ENCODE data around the gene PREX1.
"Not testable (repeated sequence)": the region's sequence is repeated elsewhere in the genome, so short reads cannot be mapped to it uniquely, and the experiment has no call there.

Gene PREX1, protein sequence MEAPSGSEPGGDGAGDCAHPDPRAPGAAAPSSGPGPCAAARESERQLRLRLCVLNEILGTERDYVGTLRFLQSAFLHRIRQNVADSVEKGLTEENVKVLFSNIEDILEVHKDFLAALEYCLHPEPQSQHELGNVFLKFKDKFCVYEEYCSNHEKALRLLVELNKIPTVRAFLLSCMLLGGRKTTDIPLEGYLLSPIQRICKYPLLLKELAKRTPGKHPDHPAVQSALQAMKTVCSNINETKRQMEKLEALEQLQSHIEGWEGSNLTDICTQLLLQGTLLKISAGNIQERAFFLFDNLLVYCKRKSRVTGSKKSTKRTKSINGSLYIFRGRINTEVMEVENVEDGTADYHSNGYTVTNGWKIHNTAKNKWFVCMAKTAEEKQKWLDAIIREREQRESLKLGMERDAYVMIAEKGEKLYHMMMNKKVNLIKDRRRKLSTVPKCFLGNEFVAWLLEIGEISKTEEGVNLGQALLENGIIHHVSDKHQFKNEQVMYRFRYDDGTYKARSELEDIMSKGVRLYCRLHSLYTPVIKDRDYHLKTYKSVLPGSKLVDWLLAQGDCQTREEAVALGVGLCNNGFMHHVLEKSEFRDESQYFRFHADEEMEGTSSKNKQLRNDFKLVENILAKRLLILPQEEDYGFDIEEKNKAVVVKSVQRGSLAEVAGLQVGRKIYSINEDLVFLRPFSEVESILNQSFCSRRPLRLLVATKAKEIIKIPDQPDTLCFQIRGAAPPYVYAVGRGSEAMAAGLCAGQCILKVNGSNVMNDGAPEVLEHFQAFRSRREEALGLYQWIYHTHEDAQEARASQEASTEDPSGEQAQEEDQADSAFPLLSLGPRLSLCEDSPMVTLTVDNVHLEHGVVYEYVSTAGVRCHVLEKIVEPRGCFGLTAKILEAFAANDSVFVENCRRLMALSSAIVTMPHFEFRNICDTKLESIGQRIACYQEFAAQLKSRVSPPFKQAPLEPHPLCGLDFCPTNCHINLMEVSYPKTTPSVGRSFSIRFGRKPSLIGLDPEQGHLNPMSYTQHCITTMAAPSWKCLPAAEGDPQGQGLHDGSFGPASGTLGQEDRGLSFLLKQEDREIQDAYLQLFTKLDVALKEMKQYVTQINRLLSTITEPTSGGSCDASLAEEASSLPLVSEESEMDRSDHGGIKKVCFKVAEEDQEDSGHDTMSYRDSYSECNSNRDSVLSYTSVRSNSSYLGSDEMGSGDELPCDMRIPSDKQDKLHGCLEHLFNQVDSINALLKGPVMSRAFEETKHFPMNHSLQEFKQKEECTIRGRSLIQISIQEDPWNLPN (N-terminal part only)

DNA sequence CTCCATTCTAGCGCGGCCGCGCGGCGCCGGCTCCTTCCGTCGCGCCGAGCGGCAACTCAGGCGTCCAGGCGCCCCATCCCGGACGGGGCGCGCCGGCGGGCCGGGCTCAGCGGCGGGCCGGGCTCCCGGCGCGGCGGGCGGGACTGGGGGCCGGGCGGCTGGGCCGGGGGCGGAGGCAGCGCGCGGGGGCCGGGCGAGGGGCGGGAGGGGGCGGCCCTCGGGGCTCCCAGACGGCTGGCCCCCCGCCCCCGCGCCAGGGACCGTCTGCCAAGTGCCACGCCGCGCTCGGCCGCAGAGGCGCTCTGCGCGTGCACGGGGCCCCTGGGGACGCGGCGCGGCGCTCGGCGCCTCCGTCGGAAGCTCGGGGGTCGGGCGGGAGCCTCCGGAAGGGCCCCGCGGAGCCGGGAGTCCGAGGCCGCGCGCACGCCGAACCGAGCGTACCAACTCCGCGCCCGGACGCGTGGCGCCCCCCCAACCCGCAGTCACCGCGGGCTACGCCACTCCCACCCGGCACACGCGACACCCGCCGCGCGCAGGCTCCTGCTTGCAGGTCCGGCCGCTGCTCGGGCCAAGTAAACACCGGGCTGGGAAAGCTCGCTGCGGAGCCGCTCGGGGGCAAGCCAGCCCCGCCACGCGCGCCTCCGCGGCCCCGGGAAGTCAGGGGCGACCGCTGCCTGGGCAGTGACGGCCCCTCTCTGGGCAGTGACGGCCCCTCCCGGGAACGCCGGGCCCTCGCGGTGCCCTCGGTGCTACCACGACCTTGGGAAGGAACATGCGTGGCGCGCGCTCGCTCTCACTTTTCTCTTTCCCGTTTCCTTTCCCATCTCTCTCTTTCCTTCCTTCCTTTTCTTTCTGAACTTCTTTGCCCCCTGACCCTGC lies at the start of gene PREX1:
Gene PREX1, minus strand, starts transcription at position 145 of the 879 bp plus-strand sequence. Its CDS starts 139 bp downstream, at position 6.
- peak; percentile 91 for DNase-seq

DNA sequence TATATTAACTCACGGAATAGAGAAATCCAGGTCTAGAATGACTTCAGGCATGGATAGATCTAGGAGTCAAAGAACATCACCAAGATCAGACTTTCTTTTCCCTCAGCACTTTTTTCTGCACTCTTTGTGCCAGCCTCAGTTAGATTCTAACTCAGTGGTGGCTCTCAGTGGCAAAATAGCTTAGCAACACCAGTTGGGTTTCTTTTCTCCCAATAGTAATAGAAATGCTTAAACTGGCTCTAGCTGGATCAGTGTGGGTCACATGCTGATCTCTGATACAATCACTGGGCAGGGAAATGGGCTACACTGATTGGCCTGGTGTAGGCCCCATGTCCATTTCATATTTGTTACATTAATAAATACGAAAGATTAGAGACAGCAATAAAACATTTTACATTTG lies 49.5 kb upstream of the PREX1 start:
- DNase-seq, result no peak

DNA sequence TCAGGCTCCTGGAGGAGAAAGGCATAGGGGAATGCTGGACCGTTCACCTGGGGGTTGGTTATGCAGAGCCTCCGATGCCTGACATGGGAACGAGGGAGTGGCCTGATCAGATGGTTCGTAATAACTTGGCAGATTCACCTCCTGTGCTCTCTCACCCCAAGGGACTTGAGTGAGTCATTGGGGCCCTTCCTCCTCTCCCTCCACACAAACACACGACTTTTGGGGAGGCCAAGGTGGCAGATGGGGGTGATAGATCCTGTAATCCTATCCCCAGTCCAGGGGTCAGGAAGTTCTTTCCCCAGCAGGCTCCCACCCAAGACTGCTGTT lies 48.1 kb upstream of the PREX1 start:
- DNase-seq, result no peak

DNA sequence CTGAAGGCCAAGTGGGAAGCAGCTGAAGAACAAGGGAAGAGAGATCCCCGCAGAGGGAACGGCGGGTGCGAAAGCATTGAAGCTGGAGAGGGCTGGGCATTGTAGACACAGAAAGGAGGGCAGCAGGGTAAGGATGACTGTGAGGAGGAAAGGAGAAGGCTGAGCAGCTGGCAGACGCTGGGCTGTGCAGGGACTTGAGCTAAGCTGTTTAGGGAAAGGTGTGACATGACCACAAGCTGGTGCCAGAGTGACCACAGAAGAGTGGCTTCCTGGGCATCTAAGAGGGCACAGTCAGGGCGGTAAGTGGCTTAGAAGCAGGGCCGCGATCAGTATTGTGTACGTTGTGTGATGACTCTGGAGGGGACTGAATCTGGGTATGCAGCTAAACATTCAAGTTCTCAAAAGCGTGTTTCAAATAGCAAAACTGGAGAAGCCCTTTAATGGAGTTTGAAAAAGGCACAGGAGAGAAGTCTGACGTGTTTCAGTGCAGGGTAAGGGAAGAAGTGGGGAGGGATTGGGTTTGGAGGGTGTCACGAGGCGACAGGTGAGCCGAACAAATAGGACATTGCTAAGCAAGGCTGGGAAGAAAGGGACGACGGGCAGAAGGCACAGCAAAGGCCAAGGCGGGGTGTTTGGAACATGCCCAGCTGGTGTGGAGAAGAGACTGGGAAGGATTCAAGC lies 47.6 kb upstream of the PREX1 start:
- no peak for DNase-seq

DNA sequence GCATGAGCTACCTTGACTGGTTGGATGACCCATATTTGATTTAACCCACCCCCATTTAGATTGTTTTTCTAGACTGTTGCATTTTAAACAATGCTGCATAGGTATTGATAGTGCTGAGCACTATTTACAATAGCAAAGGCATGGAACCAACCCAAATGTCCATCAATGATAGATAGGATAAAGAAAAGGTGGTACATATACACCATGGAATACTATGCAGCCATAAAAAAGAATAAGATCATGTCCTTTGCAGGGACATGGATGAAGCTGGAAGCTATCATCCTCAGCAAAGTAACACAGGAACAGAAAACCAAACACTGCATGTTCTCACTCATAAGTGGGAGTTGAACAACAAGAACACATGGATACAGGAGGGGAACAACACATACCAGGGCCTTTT lies 41.6 kb upstream of the PREX1 start:
- DNase-seq, result not testable (repeated sequence)

DNA sequence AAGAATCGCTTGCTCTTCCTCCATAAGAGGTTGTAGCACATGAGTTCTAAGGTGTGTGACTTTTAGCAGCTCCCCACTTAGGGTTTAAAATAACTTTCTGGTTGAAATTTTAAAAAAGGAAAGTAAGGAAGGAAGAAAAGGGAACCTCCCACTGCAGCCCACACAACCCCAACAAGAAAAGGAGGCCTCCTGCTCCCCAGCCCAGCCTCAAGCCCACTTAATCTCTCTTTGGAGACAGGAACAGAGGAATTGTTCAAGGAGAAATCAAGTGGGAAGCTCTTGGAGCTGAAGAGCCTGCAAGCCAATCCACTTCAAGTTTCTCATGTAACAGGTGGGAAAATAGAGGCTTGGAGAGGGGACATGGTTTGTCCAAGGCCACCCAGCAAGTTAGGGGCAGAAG lies 39.1 kb upstream of the PREX1 start:
- no peak for DNase-seq

DNA sequence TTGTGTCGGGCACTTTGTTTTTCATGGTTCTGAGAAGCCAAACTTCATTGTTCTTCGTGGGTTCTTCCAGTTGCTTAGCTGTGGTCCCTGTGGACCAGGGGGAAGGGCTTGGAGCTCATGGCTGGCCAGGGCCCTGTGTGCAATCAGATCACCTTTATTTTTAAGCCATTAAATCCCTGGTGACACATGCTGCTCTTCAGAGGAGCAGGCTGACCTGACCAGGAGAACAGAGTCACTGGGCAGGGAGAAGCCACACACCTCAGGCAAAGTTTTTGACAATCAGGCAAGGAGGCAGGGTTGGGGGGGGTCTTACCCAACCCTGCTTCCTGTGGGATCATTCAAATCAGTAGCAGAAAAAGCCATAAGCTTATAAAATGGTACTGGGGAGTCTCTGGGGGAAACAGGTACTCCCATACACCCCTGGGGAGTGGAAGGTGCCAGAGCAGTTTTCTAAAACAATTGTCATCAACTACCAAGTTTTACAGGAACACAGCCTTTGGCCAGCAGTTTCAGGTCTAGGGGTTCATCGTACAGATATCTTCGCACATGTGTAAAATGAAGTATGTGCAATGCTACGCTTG lies 37.0 kb upstream of the PREX1 start:
- no peak for DNase-seq

DNA sequence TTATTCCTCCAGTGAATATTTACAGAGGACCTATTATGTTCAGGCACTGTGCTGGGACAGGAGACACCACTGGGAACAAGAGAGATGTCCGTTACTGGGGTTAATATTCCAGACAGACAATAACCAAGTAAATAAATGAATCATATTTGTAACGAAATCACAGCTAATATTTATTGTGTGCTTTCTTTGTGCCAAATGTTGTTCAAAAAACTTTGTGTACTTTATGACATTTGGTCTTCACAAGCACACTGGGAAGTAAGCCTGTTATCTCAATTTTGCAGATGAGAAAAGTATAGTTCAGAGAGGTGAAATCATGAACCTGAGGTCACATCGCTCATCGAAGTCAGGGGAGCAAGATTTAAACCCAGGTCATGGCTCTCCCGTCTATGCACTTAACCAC lies 36.5 kb upstream of the PREX1 start:
- no peak for DNase-seq

DNA sequence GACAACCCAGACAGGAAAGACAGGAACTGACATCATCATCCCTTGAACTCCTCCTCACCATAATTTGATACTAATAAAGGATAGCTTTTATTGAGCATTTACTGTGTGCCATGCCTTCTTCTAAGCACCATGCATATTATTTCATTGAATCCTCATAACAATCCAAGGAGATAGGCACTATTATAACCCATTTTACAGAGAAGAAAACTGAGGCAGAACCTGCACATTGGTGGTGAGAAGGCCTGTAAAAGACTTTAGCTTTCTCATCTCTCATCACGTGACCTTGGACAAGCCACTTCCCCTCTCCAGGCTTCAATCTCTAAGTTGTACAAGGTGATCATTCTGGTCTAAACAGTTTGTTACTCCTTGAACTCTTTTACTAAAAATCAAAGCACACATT lies 34.5 kb upstream of the PREX1 start:
- DNase-seq, result no peak

DNA sequence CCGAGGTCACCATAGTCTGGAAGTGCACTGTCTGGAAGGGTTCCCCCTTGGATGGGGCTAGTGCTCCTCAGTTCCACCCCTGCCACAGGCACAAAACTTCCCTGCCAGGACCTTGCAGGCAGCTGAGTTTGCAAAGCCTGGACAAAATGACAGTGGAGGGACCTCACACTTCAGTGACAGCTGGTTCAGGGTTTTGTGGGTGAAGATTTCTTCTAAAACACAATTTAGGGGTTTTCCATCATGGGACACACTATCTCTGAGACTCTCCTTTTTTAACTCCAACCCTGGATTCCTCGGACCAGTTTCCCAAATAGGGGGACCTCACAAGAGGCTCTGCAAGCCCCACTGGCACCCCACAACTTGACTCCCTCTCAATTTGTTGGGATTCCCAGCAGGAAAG lies 33.6 kb upstream of the PREX1 start:
- DNase-seq, result no peak

DNA sequence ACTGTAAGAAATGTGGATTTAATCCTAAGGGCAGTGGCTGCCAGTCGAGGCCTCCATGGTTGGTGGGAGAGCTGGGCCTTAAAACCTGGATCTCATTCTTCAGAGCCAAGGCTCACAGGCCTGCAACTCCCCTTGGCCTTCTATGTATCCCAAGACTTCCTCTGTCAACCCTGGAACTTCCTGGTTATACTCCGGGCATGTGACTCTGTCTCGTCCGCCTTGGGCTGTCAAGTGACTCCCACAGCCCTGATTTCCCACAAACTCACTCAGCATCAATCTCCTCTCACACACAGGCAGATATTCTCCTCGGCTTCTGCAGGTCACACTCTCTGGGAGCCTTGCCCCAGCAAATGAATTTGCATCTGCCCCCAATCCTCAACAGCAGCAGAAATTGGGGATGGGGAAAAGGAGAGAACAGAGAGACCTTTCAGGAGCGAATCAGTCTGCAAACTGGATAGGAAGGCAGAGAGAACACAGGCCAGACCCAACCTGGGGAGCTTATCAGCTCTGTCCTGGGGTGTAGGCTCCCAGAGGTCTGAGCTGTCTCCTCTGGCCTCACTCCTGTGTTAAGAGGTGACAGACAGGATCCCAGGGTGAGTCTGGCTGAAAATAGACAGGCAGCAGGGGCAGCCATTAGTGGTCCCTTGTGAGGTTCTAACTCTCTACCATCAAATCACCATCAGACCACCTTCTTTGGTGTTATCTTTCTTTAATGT lies 30.4 kb upstream of the PREX1 start:
- DNase-seq, result no peak

DNA sequence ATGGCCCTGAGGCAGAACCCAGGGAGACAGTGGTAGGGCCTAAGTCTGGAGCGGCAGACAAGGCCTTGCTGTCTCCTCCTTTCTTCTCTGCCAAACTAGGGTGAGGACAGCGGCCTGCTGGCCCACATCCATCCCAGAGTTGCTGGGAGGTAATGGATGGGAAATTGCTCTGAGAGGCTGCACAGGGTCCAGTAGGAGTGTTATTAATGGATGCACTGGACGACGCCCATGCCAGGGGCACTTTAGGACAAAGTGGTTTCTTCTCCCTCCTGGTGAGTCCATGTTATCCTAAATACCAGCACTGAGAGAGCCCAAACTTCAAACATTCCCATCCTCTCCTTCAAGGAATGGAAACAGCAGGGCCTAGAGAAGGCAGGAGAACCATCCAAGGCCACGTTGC lies 28.3 kb upstream of the PREX1 start:
- no peak for DNase-seq

DNA sequence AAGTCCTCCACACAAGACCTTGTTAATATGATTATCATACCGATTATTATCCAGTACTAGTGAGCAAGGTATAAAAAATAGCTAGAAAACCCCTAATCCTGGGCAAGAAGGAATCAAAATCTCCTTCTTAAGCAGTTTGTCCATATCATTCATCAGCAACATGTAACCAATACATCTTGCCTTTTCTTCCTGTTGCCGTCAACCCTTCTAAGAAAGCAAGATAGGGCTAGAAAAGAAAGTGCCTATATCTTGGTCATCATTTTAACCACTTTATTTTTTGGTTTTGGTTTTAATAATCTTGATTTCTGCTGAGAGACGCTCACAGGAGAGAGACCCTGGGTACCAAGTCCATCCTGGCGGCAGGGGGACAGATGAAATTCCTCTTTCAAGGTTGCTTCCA lies 27.2 kb upstream of the PREX1 start:
- DNase-seq, result peak; percentile 13

DNA sequence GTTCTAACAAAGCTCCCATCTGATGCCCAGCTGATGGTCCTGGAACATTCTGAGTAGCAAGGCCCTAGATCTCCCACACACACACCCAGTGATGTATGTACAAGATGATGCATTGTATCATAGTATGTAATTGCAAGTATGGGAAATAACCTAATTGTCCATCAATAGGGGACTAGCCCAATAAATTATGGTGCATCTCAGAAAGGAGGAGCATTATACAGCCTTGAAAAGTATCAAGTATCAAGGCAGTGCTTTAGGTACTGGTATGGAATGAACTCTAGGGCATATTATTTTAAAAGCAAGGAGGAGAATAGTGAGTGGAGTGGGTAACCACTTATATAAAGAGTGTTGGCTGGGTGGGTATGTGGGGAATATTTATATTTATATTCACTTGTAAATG lies 24.8 kb upstream of the PREX1 start:
- no peak for DNase-seq

DNA sequence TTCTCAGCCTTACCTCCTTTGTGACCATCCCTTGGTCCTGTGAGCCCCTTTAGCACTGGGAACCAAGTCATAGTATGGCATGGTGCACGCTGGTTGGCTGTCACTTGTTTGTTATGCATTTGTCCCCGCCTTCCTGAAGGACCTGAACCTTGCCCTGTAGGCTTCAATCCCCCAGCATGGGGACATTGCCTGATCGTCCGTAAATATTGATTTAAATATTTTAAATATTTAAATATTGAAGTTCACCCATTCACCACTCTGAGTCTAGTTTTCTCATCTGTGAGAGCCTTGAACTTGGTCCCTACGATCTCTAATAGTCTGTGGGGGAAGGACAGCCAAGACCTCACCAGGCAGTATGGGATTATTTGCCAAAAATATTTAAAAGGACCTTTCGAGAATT lies 23.8 kb upstream of the PREX1 start:
- DNase-seq, result no peak

DNA sequence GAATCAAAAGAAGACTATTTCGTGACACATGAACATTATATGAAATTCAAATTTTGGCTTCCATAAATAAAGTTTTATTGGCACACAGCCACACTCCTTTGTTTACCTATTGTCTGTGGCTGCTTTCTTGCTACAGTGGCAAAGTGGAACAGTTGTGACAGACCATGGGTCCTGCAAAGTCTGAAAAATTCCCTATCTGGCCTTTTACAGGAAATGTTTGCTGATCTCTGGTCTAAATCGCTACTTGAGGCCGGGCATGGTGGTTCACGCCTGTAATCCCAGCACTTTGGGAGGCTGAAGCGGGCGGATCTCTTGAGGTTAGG lies 23.1 kb upstream of the PREX1 start:
- DNase-seq, result no peak

DNA sequence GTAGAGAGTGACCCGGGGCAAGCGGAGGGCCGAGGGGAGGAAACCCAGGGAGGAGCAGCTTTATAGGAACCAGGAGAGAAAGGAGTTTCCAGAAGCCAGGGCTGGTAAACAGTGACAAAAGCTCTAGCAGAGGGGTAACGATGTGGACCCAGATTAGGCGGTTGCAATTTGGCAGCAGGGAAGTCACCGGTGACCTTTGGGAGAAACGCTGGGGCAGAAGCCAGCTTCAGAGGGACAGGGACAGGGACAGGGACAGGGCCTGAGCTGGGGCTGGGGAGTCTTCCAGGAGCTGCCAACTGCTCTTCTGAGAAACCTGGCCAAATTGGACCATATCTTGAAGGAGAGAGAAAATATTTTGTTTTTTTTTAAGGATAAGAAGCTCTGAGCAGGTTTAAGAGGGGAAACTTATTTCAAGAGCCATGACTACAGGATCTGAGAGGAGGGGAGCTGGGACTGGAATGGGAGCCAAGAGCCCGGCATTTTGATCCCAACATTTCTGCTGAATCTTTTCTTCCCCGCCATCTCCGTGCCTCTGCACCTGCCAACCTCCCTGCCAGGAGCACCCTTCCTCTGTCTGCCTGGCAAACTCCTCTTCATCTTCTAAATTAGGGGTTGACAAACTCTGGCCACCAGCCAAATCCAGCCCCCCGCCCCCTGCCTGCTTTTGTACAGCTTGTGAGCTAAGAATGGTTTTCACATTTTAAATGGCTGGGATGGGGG lies 22.6 kb upstream of the PREX1 start:
- no peak for DNase-seq

DNA sequence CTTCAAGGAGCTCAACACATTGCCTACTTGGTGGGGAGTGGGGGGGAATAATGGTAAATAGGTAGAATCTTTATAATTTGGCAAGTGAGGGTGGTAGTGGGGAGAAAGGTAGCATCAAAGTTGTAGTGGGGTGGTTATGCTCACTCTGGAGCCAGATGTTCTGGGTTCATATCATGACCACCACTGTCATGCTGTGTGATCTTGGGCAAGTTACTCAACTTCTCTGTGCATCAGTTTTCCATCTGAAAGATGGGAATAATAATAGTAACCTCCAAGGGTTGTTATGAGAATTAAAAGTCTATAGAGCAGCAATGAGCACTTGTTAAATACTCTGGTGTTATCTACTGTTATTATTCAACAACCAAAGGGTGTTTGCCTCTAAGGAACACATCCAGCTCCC lies 22.0 kb upstream of the PREX1 start:
- DNase-seq, result no peak

DNA sequence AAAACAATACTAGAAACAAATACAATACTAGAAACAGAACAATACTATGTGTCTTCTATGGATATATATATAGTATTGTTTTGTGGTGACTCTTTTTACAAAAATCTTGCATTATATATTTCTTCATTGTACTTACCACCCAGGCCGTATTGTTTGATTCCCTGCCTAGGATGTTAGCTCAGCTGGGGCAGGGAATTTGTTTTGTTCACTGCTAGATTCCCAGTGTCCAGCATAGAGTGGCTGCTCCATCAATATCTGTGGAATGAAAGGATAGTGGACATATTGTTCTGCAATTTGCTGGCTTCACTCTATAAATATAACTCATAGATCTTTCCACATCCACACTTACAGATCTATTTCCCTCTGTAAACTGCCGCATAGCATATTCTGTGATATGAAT lies 21.5 kb upstream of the PREX1 start:
- DNase-seq, result no peak

DNA sequence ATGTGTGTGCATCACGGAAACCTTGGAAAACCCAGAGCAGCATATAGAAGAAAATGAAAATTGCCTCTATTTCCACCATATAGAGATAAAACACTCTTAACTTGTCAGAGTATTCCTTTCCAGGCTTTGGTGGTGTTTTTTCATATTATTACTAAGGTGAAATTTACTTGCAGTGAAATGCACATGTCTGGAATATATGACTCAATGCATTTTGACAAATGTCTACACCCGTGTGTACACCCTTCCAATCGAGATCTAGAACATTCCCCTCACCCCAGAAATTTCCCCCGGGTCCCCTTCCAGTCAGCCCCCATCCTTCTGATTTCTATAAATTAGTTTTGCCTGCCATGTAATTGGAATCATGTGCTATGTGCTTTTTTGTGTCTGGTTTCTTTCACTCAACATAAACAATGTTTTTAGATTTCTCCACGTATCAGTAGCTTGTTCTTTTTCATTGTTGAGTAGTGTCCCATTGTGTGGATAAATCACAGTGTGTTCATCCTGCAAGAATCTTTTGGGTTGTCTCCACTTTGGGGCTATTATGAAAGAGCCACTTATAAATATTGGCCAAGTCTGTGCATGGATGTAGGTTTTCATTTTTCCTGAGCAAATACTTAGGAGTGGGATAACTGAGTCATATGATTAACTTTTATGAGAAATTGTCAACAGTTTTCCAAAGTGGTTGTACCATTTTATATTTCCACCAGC lies 19.9 kb upstream of the PREX1 start:
- DNase-seq, result no peak

Measured in activated CD4-positive, alpha-beta T cell treated with anti-CD3 and anti-CD28 coated beads, Interleukin-2, Interleukin-6, amounts not matched to agents 100 ng/mL and 50 ng/mL, durations not matched to agents 16 hours and 8 hours (primary cell).